Lung (tissue), 12 donors: ENCODE data around the gene SCO1. TPM values are rescaled to one million over a fixed set of nuclear protein-coding genes. Genes with fewer than 3 reads are reported as not detected.

ENCODE experiments used
- ATAC-seq: fragments of 200-7000 bp; cut with Tn5 transposase; one replicate; pipeline ENCODE4 v1.9.1; 2020; ENCODE audit warnings: moderate number of reproducible peaks; ENCODE audit not compliant: insufficient read depth, low FRiP score
- DNase-seq, 3 donors: peaks; one replicate each; pipeline ENCODE4 v3.0.0-alpha.2; 2013 to 2017
- H3K27ac ChIP-seq, 2 donors: one replicate each; pipeline ENCODE4 v1.5.1; 2013; ENCODE audit warnings: mild to moderate bottlenecking in 2 of 2, moderate library complexity in 2 of 2, control low read depth in 1 of 2, inconsistent platforms in 1 of 2, low read depth in 1 of 2, low read length in 1 of 2
- H3K27me3 ChIP-seq, 3 donors: one replicate each; pipeline ENCODE4 v1.5.1; 2013; ENCODE audit warnings: low read length in 2 of 3; ENCODE audit not compliant: control insufficient read depth in 3 of 3, insufficient read depth in 3 of 3
- H3K36me3 ChIP-seq, 4 donors: one replicate each; pipeline ENCODE4 v1.5.1; 2013; ENCODE audit warnings: low read length in 4 of 4, mild to moderate bottlenecking in 1 of 4, moderate library complexity in 1 of 4; ENCODE audit not compliant: control insufficient read depth in 4 of 4, insufficient read depth in 4 of 4
- H3K4me1 ChIP-seq, 5 donors: one replicate each; pipeline ENCODE4 v1.5.1; 2013; ENCODE audit warnings: low read length in 5 of 5, mild to moderate bottlenecking in 2 of 5, moderate library complexity in 1 of 5; ENCODE audit not compliant: control insufficient read depth in 5 of 5, insufficient read depth in 5 of 5
- H3K4me3 ChIP-seq: one replicate; pipeline ENCODE4 v1.5.1; 2013; ENCODE audit warnings: mild to moderate bottlenecking, control low read depth, moderate library complexity
- H3K9ac ChIP-seq, 2 donors: one replicate each; pipeline ENCODE4 v1.5.1; 2013; ENCODE audit warnings: low read length in 2 of 2, control low read depth in 1 of 2; ENCODE audit not compliant: insufficient read depth in 1 of 2
- H3K9me3 ChIP-seq, 4 donors: one replicate each; pipeline ENCODE4 v1.5.1; 2013; ENCODE audit warnings: low read length in 3 of 4, mild to moderate bottlenecking in 1 of 4, moderate library complexity in 1 of 4; ENCODE audit not compliant: control insufficient read depth in 4 of 4, insufficient read depth in 3 of 4
- WGBS, 2 donors: extraction: QIAGEN DNeasy Blood & Tissue Kit; methylation state at CpG; one replicate each; pipeline ENCODE4 v1.1.7; 2013; 5-methylcytosine and 5-hydroxymethylcytosine counted together
- polyA plus RNA-seq, 2 donors: library from polyadenylated mRNA; stranded (reverse); fragments of 200-250 nt; gene quantifications; one replicate each; pipeline ENCODE4 v1.2.1, GENCODE V29; 2013
- total RNA-seq, 2 donors: library from RNA; depleted of rRNA in 1 of 2; stranded (reverse); fragments of >200 nt in 1 of 2; gene quantifications; one replicate each; pipeline ENCODE4 v1.2.1, GENCODE V29; 2014 to 2021
- TF ChIP-seq, protein P1 (sequence below): IDR thresholded peaks from 2 replicates; pipeline ENCODE4 v1.5.1; 2012; ENCODE audit warnings: mild to moderate bottlenecking; ENCODE audit errors: control extremely low read depth, extremely low read depth
- donor health status: control.
- donor health status: control.
- donor health status: Bipolar disorder and iron deficiency.
- donor health status: healthy.
- donor health status: DM: yes; HTN: yes; CAD: no.

The SCO1 gene
- total and polyA plus RNA-seq, 4 donors = 5.9 to 30.5 (median 25.5) TPM

DNA sequence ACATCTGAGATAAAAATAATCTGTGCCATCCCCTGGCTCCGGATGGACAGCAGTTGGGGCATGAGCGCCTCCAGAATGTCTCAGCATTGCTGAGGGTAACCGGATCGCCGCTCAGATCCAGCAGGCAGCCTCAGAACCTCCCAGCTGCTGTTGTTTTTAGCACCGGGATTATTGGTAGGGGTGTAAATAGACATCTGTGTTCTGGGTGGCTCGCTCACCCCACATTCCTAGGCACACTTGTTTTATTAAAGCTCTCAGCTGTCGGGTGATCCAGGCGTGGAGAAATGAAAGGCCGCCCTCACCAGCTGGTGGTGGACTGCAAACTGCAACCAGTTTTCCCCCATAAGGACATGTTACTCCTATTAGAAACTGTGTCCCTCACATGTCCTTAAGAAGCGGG, 72.4 kb downstream of the SCO1 start:
- Histone ChIP-seq H3K9me3 (no peaks in the 10 kb centered on the region), H3K27ac (no peak overlapping the region), H3K27me3 (no peaks in the 10 kb centered on the region), H3K36me3 (peaks cover 0 to 4% (median 0%) of the 10 kb centered on the region in 4 donors), H3K4me1 (no peaks in the 10 kb centered on the region), H3K9ac (no peak overlapping the region), H3K4me3 (no peak overlapping the region)
- TF ChIP-seq, protein P1, sequence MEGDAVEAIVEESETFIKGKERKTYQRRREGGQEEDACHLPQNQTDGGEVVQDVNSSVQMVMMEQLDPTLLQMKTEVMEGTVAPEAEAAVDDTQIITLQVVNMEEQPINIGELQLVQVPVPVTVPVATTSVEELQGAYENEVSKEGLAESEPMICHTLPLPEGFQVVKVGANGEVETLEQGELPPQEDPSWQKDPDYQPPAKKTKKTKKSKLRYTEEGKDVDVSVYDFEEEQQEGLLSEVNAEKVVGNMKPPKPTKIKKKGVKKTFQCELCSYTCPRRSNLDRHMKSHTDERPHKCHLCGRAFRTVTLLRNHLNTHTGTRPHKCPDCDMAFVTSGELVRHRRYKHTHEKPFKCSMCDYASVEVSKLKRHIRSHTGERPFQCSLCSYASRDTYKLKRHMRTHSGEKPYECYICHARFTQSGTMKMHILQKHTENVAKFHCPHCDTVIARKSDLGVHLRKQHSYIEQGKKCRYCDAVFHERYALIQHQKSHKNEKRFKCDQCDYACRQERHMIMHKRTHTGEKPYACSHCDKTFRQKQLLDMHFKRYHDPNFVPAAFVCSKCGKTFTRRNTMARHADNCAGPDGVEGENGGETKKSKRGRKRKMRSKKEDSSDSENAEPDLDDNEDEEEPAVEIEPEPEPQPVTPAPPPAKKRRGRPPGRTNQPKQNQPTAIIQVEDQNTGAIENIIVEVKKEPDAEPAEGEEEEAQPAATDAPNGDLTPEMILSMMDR = no peak
- WGBS, 2 donors = 90 to 95% methylated on average over 11 of the region's 11 CpGs
- DNase-seq = no peak
- ATAC-seq = no peak

GRCh38 chr17:10623737-10624338, 73.5 kb downstream of the SCO1 start:
- TF ChIP-seq, protein P1 = no peak
- Histone ChIP-seq H3K9ac (no peak overlapping the region), H3K27me3 (no peaks in the 10 kb centered on the region), H3K36me3 (no peaks in the 10 kb centered on the region), H3K9me3 (no peaks in the 10 kb centered on the region), H3K27ac (no peak overlapping the region), H3K4me3 (no peak overlapping the region), H3K4me1 (no peaks in the 10 kb centered on the region)
- WGBS, 2 donors = 80 to 90% methylated on average over 10 of the region's 10 CpGs
- no peak for ATAC-seq
- no peak for DNase-seq

DNA sequence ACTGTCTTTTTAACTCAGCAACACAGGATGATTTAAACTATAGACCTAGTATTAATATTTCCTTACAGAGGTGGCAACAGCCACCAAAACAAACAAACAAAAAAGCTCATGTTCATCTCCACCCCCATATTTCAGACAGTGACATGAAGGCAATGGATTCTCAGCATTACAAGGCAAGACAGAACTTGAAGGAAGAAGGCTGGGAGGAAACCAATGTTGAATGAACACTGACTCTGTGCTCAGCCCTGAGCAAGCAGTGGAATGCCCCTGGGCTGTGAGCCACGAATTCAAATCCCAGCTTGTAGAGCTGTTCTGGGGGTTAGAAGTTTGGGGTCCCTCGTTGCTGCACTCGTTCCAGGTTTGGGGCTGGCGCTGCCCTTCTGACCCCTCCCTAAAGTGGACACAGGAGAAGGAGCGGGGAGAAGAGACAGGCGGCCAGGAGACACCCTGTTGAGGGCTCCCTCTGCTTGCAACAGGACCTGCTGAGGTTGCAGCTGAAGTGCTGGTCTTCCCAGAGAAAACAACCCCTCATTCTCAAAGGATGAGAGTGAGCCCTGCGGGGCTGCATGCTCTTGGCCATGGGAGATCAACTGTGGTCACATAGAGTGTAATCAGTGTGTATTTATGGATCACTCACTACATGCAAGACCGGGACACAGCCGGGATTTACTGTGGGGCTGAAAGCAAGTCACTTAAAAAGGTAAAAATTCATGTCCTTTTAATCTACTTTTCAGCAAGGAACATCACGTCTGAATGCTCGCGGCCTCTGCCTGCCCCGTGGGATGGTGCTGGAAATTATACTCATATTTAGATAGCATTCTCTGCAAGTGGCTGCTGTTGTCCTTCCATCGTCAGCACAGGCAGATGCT, 74.5 kb downstream of the SCO1 start:
- Histone ChIP-seq H3K4me1 (no peaks in the 10 kb centered on the region), H3K4me3 (no peak overlapping the region), H3K27me3 (no peaks in the 10 kb centered on the region), H3K36me3 (no peaks in the 10 kb centered on the region), H3K9me3 (no peaks in the 10 kb centered on the region), H3K9ac (no peak overlapping the region), H3K27ac (no peak overlapping the region)
- ATAC-seq = no peak
- no peak for DNase-seq
- TF ChIP-seq, protein P1 = no peak
- 80 to 87% methylated on average over 14 of the region's 14 CpGs for WGBS, 2 donors

Other genes with a start within 250 kb of the SCO1 start
- gene MYH4, start 228.0 kb downstream of the SCO1 start, total RNA-seq = not detected
- gene MYH4, start 228.0 kb downstream of the SCO1 start, polyA plus RNA-seq = not detected
- not detected for gene MYH1, start 179.0 kb downstream of the SCO1 start, total RNA-seq
- gene MYH1, start 179.0 kb downstream of the SCO1 start, polyA plus RNA-seq = under 1 TPM; 0.02 TPM
- gene MYH2, start 147.9 kb downstream of the SCO1 start, total RNA-seq = not detected
- under 1 TPM; 0.02 TPM for gene MYH2, start 147.9 kb downstream of the SCO1 start, polyA plus RNA-seq
- gene MYH3, start 40.2 kb downstream of the SCO1 start, total RNA-seq = 1 to 10 TPM; 1.0 to 1.7 TPM
- gene MYH3, start 40.2 kb downstream of the SCO1 start, polyA plus RNA-seq = 1 to 10 TPM; 1.7 to 2.8 TPM
- 10 to 100 TPM in 1 of 2 donors, 1 to 10 TPM in 1; 5.5 to 13.9 TPM for gene ADPRM, start 61 bp upstream of the SCO1 start, total RNA-seq
- gene ADPRM, start 61 bp upstream of the SCO1 start, polyA plus RNA-seq = 10 to 100 TPM in 1 of 2 donors, 1 to 10 TPM in 1; 5.0 to 10.4 TPM
- gene TMEM220, start 32.5 kb upstream of the SCO1 start, total RNA-seq = 10 to 100 TPM in 1 of 2 donors, 1 to 10 TPM in 1; 2.8 to 13.8 TPM
- 10 to 100 TPM in 1 of 2 donors, 1 to 10 TPM in 1; 3.7 to 10.5 TPM for gene TMEM220, start 32.5 kb upstream of the SCO1 start, polyA plus RNA-seq
- not detected for gene TMEM238L, start 106.6 kb upstream of the SCO1 start, total RNA-seq
- gene TMEM238L, start 106.6 kb upstream of the SCO1 start, polyA plus RNA-seq = under 1 TPM in 1 of 2 donors, not detected in 1; 0.05 TPM
- gene PIRT, start 140.6 kb upstream of the SCO1 start, total RNA-seq = under 1 TPM in 1 of 2 donors, not detected in 1; 0.26 TPM
- gene PIRT, start 140.6 kb upstream of the SCO1 start, polyA plus RNA-seq = not detected